Uterus (tissue), 2 donors: ENCODE results near the gene ABI1.

Experiments used
- CTCF ChIP-seq, 4 experiments: fragments of 200-600 bp in 2 of 4; fragments of 450-650 bp in 2 of 4; sonication (generic) in 2 of 4; IDR thresholded peaks; one replicate each; pipeline ENCODE4 v1.5.1; 2016 to 2019; ENCODE audit warnings: antibody characterized with exemption in 4 of 4, mild to moderate bottlenecking in 2 of 4, moderate library complexity in 1 of 4
- POLR2A ChIP-seq, 2 donors: fragments of 450-650 bp; IDR thresholded peaks; one replicate each; pipeline ENCODE4 v1.6.1; 2016; ENCODE audit warnings: antibody characterized with exemption in 2 of 2, mild to moderate bottlenecking in 1 of 2, moderate library complexity in 1 of 2

GRCh38 chr10:26706936-26707335, 153.8 kb downstream of the ABI1 start:
- TF ChIP-seq CTCF (IDR thresholded peaks at IDR 0.05), result no peak
- no peak for TF ChIP-seq POLR2A (IDR thresholded peaks at IDR 0.05)
